Muscle layer of duodenum (tissue), 2 donors: Measurements from ENCODE around the gene STRA6.

ENCODE experiments used
- H3K27ac ChIP-seq: one replicate; pipeline ENCODE4 v1.7.0; 2013; ENCODE audit warnings: mild to moderate bottlenecking, low read length
- H3K27me3 ChIP-seq: one replicate; pipeline ENCODE4 v1.7.0; 2013; ENCODE audit warnings: low read depth, mild to moderate bottlenecking, control low read depth, low read length
- H3K36me3 ChIP-seq, 2 donors: one replicate each; pipeline ENCODE4 v1.7.0; 2013; ENCODE audit warnings: low read length in 2 of 2, control low read depth in 1 of 2, mild to moderate bottlenecking in 1 of 2; ENCODE audit not compliant: insufficient read depth in 2 of 2, control insufficient read depth in 1 of 2
- H3K4me1 ChIP-seq, 2 donors: one replicate each; pipeline ENCODE4 v1.7.0; 2013; ENCODE audit warnings: low read length in 2 of 2, mild to moderate bottlenecking in 2 of 2, control low read depth in 1 of 2, moderate library complexity in 1 of 2; ENCODE audit not compliant: insufficient read depth in 2 of 2, control insufficient read depth in 1 of 2
- H3K4me3 ChIP-seq, 2 donors: one replicate each; pipeline ENCODE4 v1.7.0; 2013; ENCODE audit warnings: low read length in 2 of 2, low read depth in 1 of 2, mild to moderate bottlenecking in 1 of 2
- H3K9me3 ChIP-seq, 2 donors: one replicate each; pipeline ENCODE4 v1.7.0; 2013; ENCODE audit warnings: low read length in 2 of 2, control low read depth in 1 of 2, mild to moderate bottlenecking in 1 of 2; ENCODE audit not compliant: control insufficient read depth in 1 of 2
- donor health status: healthy.

The STRA6 gene

DNA sequence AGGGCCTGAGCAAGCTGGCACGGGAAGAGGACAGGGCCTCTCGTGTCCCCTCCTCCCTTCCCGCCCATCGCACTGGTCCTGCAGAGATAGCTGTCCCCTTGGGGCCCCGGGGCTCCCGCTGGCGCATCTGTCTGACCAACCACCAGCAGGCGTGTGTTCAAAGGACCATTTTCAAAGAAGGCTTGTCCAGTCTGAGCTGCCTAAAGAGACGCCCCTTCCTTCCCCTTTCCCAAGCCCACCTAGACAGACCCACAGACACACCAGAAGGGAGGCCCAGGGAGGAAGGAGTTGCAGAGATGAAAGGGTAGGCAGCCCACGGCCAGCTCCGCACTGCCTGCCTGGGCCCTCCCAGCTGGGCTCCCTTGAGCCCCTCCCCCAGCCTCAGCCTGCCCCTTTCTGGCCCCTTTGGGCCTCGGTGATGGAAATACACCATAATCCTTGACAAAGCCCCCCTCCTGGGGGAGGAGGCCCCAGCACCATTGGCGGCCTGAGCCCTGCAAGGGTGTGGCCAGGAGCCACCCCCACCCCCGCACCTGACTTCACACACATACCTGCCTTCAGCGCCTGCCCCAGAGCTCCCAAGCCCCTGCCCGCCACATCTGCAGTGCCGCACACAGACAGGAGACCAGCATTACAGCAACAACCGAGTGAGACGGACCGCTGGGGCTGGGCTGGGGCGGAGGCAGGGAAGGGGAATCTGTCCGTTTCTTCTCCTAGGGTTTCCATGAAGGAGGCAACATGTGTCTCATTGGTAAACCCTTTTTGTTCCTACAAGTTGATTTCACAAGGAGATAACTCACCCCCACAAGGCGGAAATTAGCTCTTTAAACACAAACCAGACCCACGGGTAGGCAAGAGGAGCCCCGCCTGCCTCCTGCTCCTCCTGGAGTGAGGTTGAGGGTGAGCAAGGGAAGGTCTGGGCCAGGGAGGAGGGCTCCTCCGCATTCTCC, at the start of gene STRA6:
Gene STRA6 (minus strand): TSS at position 336 of the 950 bp plus-strand sequence. CDS start 520 bp downstream, outside the sequence.
- no peaks in the 10 kb centered on the region for H3K9me3 ChIP-seq
- no peaks in the 10 kb centered on the region for H3K27me3 ChIP-seq
- H3K4me3 ChIP-seq, result no peak within 1 kb of the TSS
- H3K4me1 ChIP-seq, result no peaks in the 10 kb centered on the region
- no peak within 1 kb of the TSS for H3K27ac ChIP-seq
- no peaks in the 10 kb centered on the region for H3K36me3 ChIP-seq

DNA sequence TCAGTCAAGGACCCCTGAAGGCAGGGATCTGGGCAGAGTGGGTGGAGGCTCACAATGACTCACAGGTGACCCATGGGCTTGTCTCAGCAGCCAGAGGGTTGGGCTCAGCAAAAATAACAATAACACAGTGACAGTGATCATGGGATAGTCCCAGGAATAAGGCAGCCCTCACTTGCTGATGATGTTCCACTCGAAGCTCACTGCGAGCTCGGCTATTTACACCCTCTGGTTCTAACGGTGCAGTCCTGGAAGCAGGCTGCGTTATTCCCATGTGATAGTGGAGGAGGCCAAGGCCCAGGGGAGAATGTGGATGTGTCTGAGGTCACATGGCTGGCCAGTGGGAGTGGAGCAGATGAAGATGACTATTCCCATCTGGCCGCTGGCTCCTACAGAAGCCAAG, 49.7 kb upstream of the STRA6 start:
- H3K27ac ChIP-seq, result no peak overlapping the region
- H3K4me1 ChIP-seq, result peaks cover 0 to 11% of the 10 kb centered on the region in 2 donors
- H3K27me3 ChIP-seq, result no peaks in the 10 kb centered on the region
- no peaks in the 10 kb centered on the region for H3K9me3 ChIP-seq
- no peak overlapping the region for H3K4me3 ChIP-seq
- H3K36me3 ChIP-seq, result no peaks in the 10 kb centered on the region

GRCh38 chr15:74251131-74251811, 48.7 kb upstream of the STRA6 start:
- H3K4me1 ChIP-seq, result peaks cover 0 to 11% of the 10 kb centered on the region in 2 donors
- H3K27me3 ChIP-seq, result no peaks in the 10 kb centered on the region
- H3K9me3 ChIP-seq, result no peaks in the 10 kb centered on the region
- H3K27ac ChIP-seq, result no peak overlapping the region
- H3K36me3 ChIP-seq, result no peaks in the 10 kb centered on the region
- H3K4me3 ChIP-seq, result no peak overlapping the region

GRCh38 chr15:74250266-74250665, 47.7 kb upstream of the STRA6 start:
- H3K27me3 ChIP-seq, result no peaks in the 10 kb centered on the region
- H3K9me3 ChIP-seq, result no peaks in the 10 kb centered on the region
- no peak overlapping the region for H3K27ac ChIP-seq
- H3K36me3 ChIP-seq, result no peaks in the 10 kb centered on the region
- no peak overlapping the region for H3K4me3 ChIP-seq
- peaks cover 0 to 14% of the 10 kb centered on the region in 2 donors for H3K4me1 ChIP-seq

DNA sequence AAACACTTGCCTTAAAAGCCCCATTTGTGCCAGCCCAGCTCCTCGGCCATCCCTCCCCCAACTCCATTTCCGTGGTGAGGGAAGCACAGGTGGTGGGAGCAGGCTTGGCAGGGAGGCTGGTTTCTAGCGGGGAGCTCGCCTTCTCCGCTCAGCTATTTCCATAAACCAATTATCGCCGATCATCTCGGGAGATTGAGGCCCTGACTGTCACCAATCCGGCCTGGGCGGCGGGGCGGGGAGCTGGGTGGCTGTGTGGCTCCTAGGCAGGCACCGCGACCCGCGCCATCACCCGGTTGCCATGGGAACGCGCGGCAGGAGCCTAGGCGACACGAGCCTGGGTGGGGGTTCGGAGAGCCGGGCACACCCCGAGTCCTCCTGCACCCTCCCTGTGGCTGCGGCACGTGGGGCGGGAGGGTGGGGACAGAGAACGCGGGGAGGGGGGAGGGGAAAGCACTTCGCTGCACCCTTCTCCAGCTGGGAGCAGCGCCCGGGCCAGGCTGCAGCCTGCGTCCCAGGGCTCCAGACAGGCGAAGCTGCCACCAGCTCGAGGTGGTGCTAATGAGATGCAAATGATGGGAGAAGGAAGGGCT, 42.9 kb upstream of the STRA6 start:
- no peaks in the 10 kb centered on the region for H3K36me3 ChIP-seq
- no peaks in the 10 kb centered on the region for H3K9me3 ChIP-seq
- peaks cover 3 to 5% of the 10 kb centered on the region in 2 donors for H3K4me1 ChIP-seq
- no peak overlapping the region for H3K4me3 ChIP-seq
- no peak overlapping the region for H3K27ac ChIP-seq
- no peaks in the 10 kb centered on the region for H3K27me3 ChIP-seq

DNA sequence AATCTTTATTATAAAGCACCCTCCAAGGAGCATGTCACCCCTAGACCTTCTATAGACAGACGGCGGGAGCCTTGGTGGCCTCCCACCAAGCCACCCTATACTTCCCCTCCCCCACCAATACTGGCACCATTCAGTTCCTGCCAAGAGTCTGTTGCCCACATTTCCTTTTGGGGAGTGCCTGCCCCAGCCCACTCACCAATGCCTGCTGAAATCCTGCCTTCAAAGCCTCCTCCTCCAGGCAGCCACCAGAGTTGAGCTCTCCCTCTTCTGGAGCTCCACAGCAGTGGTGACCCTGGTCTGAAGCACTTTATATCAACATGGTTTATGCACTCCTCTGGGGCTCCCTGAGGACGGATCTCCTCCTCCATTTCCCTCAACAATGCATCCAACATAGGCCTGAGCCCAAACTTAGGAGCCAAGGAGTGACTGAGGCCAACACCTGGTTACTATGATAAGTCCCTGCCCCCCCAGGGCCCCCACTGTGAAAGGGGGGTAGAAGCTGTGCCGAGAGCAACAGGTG, 42.3 kb upstream of the STRA6 start:
- H3K27me3 ChIP-seq, result no peaks in the 10 kb centered on the region
- no peak overlapping the region for H3K27ac ChIP-seq
- no peaks in the 10 kb centered on the region for H3K9me3 ChIP-seq
- peaks cover 5 to 8% of the 10 kb centered on the region in 2 donors for H3K4me1 ChIP-seq
- no peaks in the 10 kb centered on the region for H3K36me3 ChIP-seq
- H3K4me3 ChIP-seq, result no peak overlapping the region

- Histone ChIP-seq H3K27me3 (no peaks in the 10 kb centered on the region), H3K4me1 (peaks cover 5 to 14% of the 10 kb centered on the region in 2 donors)
Measured at GRCh38 chr15:74243431-74243830, 40.8 kb upstream of the STRA6 start.

DNA sequence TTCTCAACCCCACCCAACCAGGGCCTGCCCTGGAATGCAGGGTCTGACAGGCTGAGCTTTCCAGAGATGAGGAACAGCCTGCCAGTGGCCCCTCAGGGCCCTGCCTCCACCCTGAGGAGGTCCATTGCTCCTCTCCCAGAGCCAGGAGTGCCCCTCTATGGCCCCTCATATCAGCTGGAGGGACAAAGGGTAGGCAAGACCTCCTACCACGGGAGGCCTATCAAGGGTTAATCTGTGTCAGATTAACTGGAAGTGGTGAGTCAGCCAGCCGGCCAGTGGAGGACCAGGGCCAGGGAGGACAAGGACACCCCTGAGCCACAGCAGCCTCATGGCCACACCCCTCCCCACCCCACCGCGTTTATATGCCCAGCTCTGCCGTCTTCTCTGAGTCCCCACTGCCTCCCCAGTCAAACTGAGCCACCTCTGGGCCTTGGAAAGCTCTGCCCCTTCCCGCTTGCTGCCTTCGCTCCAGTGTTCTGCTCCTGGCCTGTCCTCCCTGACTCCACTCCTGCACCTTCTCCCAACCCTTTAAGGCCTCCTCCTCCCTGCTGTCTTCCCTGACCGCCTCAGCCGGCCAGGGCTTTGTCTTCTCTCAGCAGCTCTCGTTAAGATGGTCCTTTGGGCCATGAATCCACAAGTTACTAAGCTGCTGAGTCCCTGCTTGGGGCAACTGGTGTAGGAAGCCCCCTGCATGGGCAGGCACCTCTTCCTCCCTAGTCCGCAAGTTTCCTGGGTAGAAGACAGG, 40.0 kb upstream of the STRA6 start:
- Histone ChIP-seq H3K9me3 (no peaks in the 10 kb centered on the region), H3K4me3 (no peak overlapping the region), H3K27me3 (no peaks in the 10 kb centered on the region), H3K36me3 (no peaks in the 10 kb centered on the region), H3K4me1 (peaks cover 5 to 14% of the 10 kb centered on the region in 2 donors), H3K27ac (no peak overlapping the region)

More at GRCh38 chr15:74243431-74243830, 40.8 kb upstream of the STRA6 start:
- no peaks in the 10 kb centered on the region for H3K9me3 ChIP-seq
- H3K27ac ChIP-seq, result no peak overlapping the region
- no peak overlapping the region for H3K4me3 ChIP-seq
- no peaks in the 10 kb centered on the region for H3K36me3 ChIP-seq

GRCh38 chr15:74240897-74241614, 38.5 kb upstream of the STRA6 start:
- Histone ChIP-seq H3K4me3 (no peak overlapping the region), H3K4me1 (peaks cover 5 to 14% of the 10 kb centered on the region in 2 donors), H3K27ac (no peak overlapping the region), H3K36me3 (no peaks in the 10 kb centered on the region), H3K9me3 (no peaks in the 10 kb centered on the region), H3K27me3 (no peaks in the 10 kb centered on the region)

DNA sequence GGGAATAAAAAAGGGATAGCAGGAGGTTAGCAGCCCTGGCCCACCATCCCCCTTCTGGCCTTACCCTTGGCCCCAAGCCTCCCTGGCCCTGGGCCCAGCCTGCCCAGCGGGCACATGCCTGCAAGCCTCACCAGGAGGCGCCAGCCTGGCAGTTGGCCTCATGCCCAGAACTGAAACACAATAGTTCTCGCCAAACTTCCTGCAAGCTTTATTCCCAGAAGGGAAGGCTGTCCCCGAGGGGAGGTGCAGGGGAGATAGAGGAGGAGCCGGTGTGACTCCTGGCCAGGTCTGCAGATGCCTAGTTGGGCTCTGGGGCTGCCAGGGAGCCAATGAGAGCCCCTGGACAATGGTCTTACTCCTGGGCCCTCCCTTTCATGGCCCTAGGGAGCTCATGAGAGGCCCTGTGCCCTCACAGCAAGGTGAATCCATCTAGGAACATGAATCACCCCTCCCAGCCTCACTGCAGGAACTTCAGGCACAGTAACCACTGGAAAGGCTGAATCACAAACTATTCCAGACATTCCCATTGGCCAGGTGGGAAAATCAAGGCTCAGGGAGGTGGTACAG, 37.5 kb upstream of the STRA6 start:
- Histone ChIP-seq H3K9me3 (no peaks in the 10 kb centered on the region), H3K36me3 (no peaks in the 10 kb centered on the region), H3K4me3 (no peak overlapping the region), H3K4me1 (peaks cover 5 to 11% of the 10 kb centered on the region in 2 donors), H3K27ac (no peak overlapping the region), H3K27me3 (no peaks in the 10 kb centered on the region)
